Measurements from ENCODE around the gene FCHSD2.

FCHSD2 gene

DNA sequence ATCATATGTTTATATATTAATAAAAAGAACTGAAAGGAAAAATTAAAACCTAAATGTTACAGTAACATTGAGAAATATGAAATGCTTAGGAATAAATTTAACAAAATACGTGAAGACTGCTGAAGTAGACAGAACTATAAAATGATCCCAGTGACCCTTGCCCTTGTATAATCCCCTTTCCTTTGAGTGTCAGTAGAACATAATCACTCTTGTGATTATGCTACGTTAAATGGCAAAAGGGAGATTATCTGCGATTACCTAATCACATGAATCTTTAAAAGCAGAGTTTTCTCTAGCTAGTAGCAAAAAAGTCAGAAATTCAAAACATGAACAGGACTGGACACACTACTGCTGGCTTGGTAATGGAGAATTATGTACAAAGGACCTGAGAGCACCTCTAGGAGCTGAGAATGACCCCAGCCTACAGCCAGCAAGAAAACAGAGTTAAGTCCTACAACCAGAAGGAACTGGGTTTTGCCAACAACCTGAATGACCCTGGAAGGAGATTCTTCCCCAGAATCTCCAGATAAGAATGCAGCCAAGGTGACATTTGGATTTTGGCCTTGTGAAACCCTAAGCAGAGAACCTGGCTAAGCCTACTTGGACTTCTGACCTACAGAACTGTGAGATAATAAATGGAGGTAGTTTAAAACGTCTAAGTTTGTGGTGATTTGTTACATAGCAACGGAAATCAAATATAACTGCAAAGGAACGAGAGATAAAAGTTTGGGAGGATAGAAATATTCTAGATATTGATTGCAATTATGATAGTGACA, 170.7 kb downstream of the FCHSD2 start:
- no peak for DNase-seq (ENCODE audit: extremely low spot score)
- CTCF ChIA-PET, result no interaction called here
- TF ChIP-seq LEF1 (IDR thresholded peaks at IDR 0.05; ENCODE audit: borderline replicate concordance) (no peak), BHLHE40 (IDR thresholded peaks at IDR 0.05; ENCODE audit: borderline replicate concordance) (no peak), FOXM1 (IDR thresholded peaks at IDR 0.05; ENCODE audit: borderline replicate concordance) (no peak), L3MBTL2 (conservative IDR thresholded peaks at IDR 0.05) (no peak)
- POLR2A ChIA-PET, result no interaction called here

DNA sequence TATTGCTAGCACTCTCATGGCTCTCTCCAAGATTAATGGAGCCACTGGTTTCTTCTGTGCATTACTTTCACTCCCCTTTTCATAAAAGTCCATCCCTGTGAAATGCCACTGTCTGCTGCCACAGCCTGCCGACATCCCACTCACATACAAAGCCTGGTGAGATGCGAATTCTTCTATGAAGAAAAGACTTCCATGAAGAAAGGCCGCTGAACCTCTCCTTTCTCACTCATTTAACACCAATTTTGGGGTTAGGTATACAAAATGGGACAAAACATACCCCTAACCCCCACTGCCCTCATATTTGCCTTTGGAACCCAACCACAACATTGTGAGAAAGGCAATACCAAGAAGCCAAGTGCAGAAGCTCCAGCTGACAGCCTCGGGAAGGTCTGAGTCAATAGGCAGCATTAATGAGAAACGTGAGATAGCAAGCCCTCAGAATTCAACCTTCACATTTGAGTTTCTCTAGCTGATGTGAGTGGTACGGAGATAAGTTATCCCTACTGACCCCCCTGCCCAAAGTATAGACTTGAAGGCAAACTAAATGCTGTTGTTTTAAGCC, 171.5 kb downstream of the FCHSD2 start:
- TF ChIP-seq ARNT (IDR thresholded peaks at IDR 0.05), result no peak
- no peak for TF ChIP-seq SP1 (IDR thresholded peaks at IDR 0.05)
- no peak for TF ChIP-seq FOXA1 (IDR thresholded peaks at IDR 0.05)
- TF ChIP-seq TARDBP (IDR thresholded peaks at IDR 0.05), result no peak
- no peak for TF ChIP-seq CTBP1 (IDR thresholded peaks at IDR 0.05; ENCODE audit: borderline replicate concordance)
- no peak for TF ChIP-seq L3MBTL2 (conservative IDR thresholded peaks at IDR 0.05)
- no peak for TF ChIP-seq ZNF384 (IDR thresholded peaks at IDR 0.05)
- no peak for TF ChIP-seq BHLHE40 (IDR thresholded peaks at IDR 0.05; ENCODE audit: borderline replicate concordance)
- TF ChIP-seq, protein P1, sequence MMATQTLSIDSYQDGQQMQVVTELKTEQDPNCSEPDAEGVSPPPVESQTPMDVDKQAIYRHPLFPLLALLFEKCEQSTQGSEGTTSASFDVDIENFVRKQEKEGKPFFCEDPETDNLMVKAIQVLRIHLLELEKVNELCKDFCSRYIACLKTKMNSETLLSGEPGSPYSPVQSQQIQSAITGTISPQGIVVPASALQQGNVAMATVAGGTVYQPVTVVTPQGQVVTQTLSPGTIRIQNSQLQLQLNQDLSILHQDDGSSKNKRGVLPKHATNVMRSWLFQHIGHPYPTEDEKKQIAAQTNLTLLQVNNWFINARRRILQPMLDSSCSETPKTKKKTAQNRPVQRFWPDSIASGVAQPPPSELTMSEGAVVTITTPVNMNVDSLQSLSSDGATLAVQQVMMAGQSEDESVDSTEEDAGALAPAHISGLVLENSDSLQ (IDR thresholded peaks at IDR 0.05), result no peak
- TF ChIP-seq HDGF (IDR thresholded peaks at IDR 0.05; ENCODE audit: borderline replicate concordance), result no peak
- no peak for TF ChIP-seq FOXM1 (IDR thresholded peaks at IDR 0.05; ENCODE audit: borderline replicate concordance)
- no peak for TF ChIP-seq SUZ12 (IDR thresholded peaks at IDR 0.05)
- TF ChIP-seq LEF1 (IDR thresholded peaks at IDR 0.05; ENCODE audit: borderline replicate concordance), result no peak
- TF ChIP-seq FOXK2 (IDR thresholded peaks at IDR 0.05), result no peak
- no peak for TF ChIP-seq NFRKB (IDR thresholded peaks at IDR 0.05)
- ChIA-PET CTCF (no interaction called here), POLR2A (no interaction called here)
- DNase-seq (ENCODE audit: extremely low spot score), result no peak

DNA sequence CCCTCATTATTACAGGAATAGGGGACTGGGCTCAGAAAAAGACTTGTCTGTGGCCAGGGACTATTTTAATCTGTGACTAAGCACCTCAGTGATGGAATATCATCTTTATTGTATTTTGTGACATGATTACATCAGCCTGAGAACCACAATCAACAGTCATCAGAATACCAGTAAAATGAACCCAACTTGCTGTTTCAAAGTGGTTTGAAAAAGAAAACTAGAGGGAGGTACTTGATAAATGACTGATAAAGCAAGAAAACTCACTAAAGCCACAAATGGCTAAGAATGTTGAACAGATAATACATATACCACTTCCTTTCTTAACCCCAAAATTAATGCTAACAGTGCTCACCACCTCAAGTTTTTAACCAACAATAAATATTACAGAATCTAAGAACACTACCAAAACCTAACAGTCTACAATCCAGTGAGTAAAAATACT, 172.2 kb downstream of the FCHSD2 start:
- CTCF ChIA-PET, result no interaction called here
- no peak for DNase-seq (ENCODE audit: extremely low spot score)

DNA sequence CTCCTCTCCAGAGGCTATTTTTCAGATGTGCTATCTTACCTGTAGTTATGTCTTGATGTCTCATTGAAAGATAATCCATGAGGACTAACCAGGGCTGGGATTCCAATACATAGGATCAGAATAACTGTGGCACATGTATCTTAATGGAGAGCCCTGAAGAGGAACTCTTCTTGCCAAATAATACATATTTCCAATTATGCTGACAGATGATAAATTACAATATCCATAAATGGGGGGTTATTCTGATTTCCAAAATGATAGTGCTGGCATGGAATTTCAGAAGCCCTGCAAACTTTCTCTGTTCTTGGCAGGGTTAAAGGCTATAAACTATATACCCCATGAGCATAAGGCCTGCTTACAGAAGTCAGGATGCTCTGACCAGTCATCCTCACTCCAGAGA, 173.7 kb downstream of the FCHSD2 start:
- TF ChIP-seq HDGF (IDR thresholded peaks at IDR 0.05; ENCODE audit: borderline replicate concordance), result no peak
- no peak for TF ChIP-seq ZNF384 (IDR thresholded peaks at IDR 0.05)
- TF ChIP-seq CTBP1 (IDR thresholded peaks at IDR 0.05; ENCODE audit: borderline replicate concordance), result no peak
- TF ChIP-seq L3MBTL2 (conservative IDR thresholded peaks at IDR 0.05), result no peak
- no peak for TF ChIP-seq SP1 (IDR thresholded peaks at IDR 0.05)
- no peak for TF ChIP-seq ELF4 (IDR thresholded peaks at IDR 0.05)
- no peak for TF ChIP-seq ARNT (IDR thresholded peaks at IDR 0.05)
- TF ChIP-seq, protein P1 (IDR thresholded peaks at IDR 0.05), result no peak
- TF ChIP-seq FOXM1 (IDR thresholded peaks at IDR 0.05; ENCODE audit: borderline replicate concordance), result no peak
- TF ChIP-seq TARDBP (IDR thresholded peaks at IDR 0.05), result no peak
- TF ChIP-seq LEF1 (IDR thresholded peaks at IDR 0.05; ENCODE audit: borderline replicate concordance), result no peak
- no peak for TF ChIP-seq NFRKB (IDR thresholded peaks at IDR 0.05)
- no peak for TF ChIP-seq FOXA1 (IDR thresholded peaks at IDR 0.05)
- no peak for TF ChIP-seq FOXK2 (IDR thresholded peaks at IDR 0.05)
- no peak for TF ChIP-seq BHLHE40 (IDR thresholded peaks at IDR 0.05; ENCODE audit: borderline replicate concordance)
- no peak for TF ChIP-seq SUZ12 (IDR thresholded peaks at IDR 0.05)
- CTCF ChIA-PET, result no interaction called here
- POLR2A ChIA-PET, result no interaction called here
- DNase-seq (ENCODE audit: extremely low spot score), result no peak

More for the DNA sequence above, 172.2 kb downstream of the FCHSD2 start:
- POLR2A ChIA-PET, result no interaction called here
- no peak for TF ChIP-seq FOXA1 (IDR thresholded peaks at IDR 0.05)
- TF ChIP-seq, protein P1 (IDR thresholded peaks at IDR 0.05), result no peak
- TF ChIP-seq SUZ12 (IDR thresholded peaks at IDR 0.05), result no peak
- TF ChIP-seq HDGF (IDR thresholded peaks at IDR 0.05; ENCODE audit: borderline replicate concordance), result no peak
- TF ChIP-seq FOXK2 (IDR thresholded peaks at IDR 0.05), result no peak
- TF ChIP-seq NFRKB (IDR thresholded peaks at IDR 0.05), result no peak
- no peak for TF ChIP-seq FOXM1 (IDR thresholded peaks at IDR 0.05; ENCODE audit: borderline replicate concordance)
- no peak for TF ChIP-seq TARDBP (IDR thresholded peaks at IDR 0.05)

DNA sequence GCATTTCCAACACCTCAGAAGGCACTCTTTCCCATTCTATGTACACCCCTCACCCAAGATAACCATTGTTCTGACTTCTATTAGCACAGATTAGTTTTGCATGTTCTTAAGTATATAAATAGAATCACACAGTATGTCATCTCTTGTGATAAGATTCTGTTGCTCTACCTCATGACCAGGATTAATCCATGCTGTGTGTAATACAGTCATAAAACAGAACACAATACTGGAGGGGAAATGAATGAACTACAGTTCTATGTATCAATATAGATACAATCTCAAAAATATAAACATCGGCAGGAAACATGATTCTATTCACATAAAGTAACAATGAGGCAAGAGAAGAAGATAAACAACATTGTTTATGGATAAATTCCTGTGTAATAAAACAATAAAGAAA, 176.4 kb downstream of the FCHSD2 start:
- CTCF ChIA-PET, result no interaction called here
- TF ChIP-seq ARNT (IDR thresholded peaks at IDR 0.05) (no peak), FOXA1 (IDR thresholded peaks at IDR 0.05) (no peak), FOXM1 (IDR thresholded peaks at IDR 0.05; ENCODE audit: borderline replicate concordance) (no peak), ZNF384 (IDR thresholded peaks at IDR 0.05) (no peak), L3MBTL2 (conservative IDR thresholded peaks at IDR 0.05) (no peak), FOXK2 (IDR thresholded peaks at IDR 0.05) (no peak), HDGF (IDR thresholded peaks at IDR 0.05; ENCODE audit: borderline replicate concordance) (no peak), CTBP1 (IDR thresholded peaks at IDR 0.05; ENCODE audit: borderline replicate concordance) (no peak), ELF4 (IDR thresholded peaks at IDR 0.05) (no peak), NFRKB (IDR thresholded peaks at IDR 0.05) (no peak), SP1 (IDR thresholded peaks at IDR 0.05) (no peak), TARDBP (IDR thresholded peaks at IDR 0.05) (no peak), LEF1 (IDR thresholded peaks at IDR 0.05; ENCODE audit: borderline replicate concordance) (no peak)
- no peak for DNase-seq (ENCODE audit: extremely low spot score)
- POLR2A ChIA-PET, result no interaction called here

DNA sequence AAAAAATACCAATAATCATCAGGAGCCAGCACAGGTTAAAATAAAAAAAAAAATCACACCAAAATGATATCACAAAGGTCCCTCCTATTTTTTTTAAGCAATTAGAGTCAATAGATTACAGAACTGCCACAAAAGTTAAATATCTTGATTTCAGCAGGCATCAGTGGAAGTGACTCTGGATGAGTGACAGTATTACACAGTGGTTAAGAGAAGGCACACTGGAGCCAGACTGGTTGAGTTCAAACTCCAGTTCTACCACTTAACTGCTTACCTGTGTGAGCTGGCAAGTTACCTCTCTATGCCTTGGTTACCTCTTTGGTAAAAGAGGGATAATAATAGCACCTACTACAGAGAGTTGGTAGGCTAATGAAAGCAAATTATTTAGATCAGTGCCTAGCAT, 179.4 kb downstream of the FCHSD2 start:
- ChIA-PET CTCF (no interaction called here), POLR2A (no interaction called here)
- no peak for DNase-seq (ENCODE audit: extremely low spot score)
- TF ChIP-seq SUZ12 (IDR thresholded peaks at IDR 0.05), result no peak
